GM10266 (cell line): ENCODE data around the gene CLEC4A.
"Not testable (repeated sequence)": the region's sequence is repeated elsewhere in the genome, so short reads cannot be mapped to it uniquely, and the experiment has no call there.

Experiments
- DNase-seq: peaks from one replicate; pipeline ENCODE4 v3.0.0; 2012; ENCODE audit errors: extremely low spot score
- CTCF ChIP-seq: IDR thresholded peaks from 2 replicates; pipeline ENCODE4 v1.5.1; 2012; ENCODE audit warnings: mild to moderate bottlenecking, low read depth; ENCODE audit not compliant: control insufficient read depth, insufficient read depth; ENCODE audit errors: missing control alignments

CLEC4A gene

DNA sequence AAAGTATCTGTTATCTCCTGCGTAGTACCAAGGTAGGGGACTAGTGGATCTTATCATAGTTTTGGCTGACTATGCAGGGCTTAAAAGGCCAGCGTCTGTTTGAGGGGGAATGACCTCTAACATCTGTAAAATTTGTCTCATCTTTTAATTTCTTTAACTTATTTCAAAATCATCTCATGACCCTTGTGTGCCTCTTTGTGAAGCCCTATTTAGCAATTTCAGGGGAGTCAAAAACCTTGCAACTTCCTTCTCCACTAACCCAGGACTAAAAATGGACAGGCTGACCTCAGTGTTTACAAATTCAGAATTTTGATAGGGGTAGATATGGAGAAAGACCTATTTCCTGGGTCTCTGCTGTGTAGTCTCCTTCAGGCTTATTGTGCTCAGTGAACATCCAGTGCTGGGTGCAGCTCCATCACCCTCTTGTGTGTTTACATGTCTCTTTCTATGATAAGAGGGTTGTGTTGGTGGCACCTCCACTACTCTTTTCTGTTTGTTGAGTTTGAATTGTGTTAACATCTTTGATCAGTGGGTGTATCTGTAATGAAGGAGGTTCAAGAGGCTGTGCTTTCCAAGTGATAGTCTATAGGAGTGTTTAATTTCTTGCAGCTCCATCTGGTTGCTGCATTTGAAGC lies 27.0 kb upstream of the CLEC4A start:
- DNase-seq: no peak
- no peak for TF ChIP-seq CTCF

GRCh38 chr12:8099235-8099634 lies 24.2 kb upstream of the CLEC4A start:
- no peak for TF ChIP-seq CTCF
- no peak for DNase-seq

DNA sequence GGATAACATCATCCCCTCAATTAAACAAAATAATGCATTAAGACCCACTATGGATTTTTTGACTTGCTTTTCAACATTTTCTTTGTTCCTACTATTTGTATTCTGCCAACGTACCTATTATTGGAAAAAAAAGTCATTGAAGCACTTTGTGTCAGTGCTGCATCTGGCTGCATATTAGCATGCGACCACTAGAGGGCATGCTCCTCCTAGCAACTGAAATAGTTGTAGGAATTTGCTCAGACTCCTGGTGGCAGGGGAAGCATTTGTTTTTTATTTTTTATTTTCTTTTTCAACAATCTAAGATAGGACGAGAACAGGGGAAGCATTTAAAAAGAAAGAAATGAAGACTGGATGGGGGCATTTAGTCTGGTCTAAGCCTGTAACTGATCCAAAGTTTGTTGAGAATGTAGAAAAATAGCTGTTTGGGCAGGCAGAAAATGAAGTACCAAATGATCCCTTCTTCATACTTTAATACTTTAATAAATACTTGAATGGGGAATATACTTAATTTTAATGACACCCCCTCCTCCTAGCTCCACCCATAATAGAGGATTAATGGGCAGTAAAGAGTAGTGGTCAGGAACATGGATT lies 14.5 kb upstream of the CLEC4A start:
- peak; percentile 58 for DNase-seq
- TF ChIP-seq CTCF: peak; percentile 94

DNA sequence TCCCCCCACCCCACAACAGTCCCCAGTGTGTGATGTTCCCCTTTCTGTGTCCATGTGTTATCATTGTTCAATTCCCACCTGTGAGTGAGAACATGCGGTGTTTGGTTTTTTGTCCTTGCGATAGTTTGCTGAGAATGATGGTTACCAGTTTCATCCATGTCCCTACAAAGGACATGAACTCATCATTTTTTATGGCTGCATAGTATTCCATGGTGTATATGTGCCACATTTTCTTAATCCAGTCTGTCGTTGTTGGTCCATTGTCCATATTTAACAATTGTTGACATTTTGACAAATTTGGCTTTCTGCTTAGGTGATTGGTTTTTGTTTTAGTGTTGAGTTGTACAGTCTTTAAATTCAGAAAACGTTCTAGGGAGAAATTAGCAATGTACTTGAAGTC lies 10.3 kb upstream of the CLEC4A start:
- not testable (repeated sequence) for DNase-seq

GRCh38 chr12:8120072-8120713 lies 3.2 kb upstream of the CLEC4A start:
- TF ChIP-seq CTCF: no peak
- DNase-seq: no peak

GRCh38 chr12:8127138-8127537 lies 3.7 kb downstream of the CLEC4A start:
- no peak for DNase-seq
- no peak for TF ChIP-seq CTCF

DNA sequence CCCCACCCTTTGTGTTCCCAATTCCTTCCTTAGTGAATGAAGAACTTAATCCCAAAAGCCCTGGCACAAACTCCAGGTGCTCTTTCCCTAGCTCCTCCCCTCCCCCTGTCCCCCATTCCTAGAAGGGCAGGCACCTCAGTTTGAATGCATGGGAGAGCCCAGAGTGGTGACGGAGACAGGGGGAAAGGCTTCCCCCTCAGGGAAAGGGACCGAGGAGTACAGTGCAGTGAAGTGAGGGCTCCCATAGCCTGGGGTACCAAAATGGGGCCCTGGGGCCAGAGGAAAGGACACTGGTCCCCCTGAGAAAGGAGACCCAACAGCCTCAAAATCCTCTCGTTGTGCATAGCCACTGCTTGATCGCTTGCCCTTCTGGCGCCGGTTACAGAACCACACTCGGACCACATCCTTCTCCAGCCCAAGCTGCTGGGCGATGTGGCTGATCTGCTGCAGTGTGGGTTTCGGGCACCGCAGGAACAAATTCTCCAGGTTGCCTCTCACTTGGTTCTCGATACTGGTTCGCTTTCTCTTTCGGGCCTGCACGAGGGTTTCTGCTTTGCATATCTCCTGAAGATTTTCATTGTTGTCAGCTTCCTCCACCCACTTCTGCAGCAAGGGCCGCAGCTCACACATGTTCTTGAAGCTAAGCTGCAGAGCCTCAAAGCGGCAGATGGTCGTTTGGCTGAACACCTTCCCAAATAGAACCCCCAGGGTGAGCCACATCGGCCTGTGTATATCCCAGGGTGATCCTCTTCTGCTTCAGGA lies 10.4 kb downstream of the CLEC4A start:
- not testable (repeated sequence) for DNase-seq

DNA sequence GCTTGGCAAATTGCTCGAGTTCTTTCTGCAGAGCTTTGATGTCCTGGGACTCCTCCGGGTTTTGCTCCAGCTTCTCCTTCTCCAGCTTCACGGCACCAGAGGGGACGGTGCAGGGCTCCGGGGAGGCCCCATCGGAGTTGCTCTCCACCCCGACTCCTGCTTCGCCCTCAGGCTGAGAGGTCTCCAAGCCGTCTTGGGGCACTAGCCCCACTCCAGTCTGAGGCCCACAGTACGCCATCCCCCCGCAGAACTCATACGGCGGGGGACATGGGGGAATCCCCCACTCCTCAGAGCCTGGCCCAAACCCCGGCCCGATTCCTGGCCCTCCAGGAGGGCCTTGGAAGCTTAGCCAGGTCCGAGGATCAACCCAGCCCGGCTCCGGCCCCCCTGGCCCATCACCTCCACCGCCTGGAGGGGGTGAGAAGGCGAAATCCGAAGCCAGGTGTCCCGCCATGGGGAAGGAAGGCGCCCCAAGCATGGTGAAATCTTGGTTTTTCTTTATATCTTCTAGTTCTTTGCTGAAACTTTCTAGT lies 11.0 kb downstream of the CLEC4A start:
- not testable (repeated sequence) for DNase-seq

- not testable (repeated sequence) for DNase-seq
Observed at GRCh38 chr12:8141647-8142046, 18.2 kb downstream of the CLEC4A start.
